Inferior parietal cortex (tissue), 1 donor: ENCODE measurements around the gene SLC2A5.
"Not testable (repeated sequence)": the region's sequence is repeated elsewhere in the genome, so short reads cannot be mapped to it uniquely, and the experiment has no call there.

Experiments used
- DNase-seq: peaks from one replicate; pipeline ENCODE4 v3.0.0-alpha.2; 2016; ENCODE audit errors: extremely low spot score

The SLC2A5 gene

DNA sequence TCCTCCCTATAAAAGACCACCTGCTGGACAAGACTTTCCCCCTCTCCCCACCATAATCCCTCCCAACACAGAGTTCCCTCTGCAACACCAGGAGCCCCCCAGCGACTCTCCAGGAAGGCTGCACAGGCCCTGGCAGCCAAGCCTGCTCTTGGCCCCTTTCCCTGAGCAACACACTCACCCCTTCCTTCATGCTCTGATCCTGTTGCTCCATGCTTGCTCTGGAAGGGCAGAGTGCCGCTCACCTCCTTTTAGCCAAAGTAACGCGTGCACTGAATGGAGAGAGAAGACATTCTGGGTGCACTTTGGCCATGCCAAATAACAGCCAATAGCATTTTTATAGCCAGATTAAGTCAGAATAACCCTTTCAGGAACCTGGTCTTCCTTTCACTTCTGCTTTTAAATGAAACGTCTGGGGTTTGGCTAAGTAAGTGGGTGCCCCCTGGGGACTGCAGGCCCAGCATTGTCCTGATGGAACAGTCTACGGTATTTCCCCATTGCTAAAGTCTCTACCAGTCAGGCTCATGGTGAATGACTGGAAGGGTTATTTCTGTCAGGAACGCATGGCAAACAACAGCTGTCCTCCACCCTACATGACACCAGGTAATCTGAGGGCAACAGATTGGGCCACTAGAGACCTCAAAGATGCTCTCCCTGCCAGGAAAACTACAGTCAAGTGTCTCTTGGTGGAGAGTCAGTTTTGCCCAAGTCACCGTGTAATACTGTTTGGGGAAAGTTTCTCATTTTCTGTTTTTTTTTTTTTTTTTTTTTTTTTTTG lies at the start of gene SLC2A5:
SLC2A5 (minus strand) TSS at position 310 of the 775 bp plus-strand sequence; CDS start at position 211, 99 bp downstream.
- DNase-seq, result peak; percentile 15

DNA sequence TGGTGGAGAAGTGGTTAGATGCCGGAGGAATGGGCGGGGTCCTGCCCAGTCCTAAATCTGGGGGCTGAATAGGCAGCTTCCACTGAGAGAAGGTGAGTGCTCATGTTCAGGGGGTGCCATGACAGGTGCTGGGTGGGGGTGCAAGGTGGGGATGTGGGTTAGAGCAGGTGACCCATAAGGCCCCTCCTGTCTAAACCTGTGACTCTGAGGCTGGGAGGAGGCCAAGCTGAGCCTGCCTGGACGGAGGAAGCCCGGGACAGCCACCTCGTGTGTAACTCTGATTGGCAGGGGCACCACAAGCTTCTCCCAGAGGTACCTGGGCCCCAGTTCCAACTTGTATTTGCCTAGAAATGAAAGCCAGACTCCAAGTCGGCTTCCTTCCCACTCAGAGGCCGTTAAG lies 48.8 kb upstream of the SLC2A5 start:
- DNase-seq, result no peak

- no peak for DNase-seq
Observed at GRCh38 chr1:9115351-9116205, 46.1 kb upstream of the SLC2A5 start.

GRCh38 chr1:9112961-9113880 lies 43.8 kb upstream of the SLC2A5 start:
- DNase-seq, result no peak

GRCh38 chr1:9111957-9112356 lies 42.5 kb upstream of the SLC2A5 start:
- no peak for DNase-seq

- no peak for DNase-seq
Observed at GRCh38 chr1:9111357-9111691, 41.9 kb upstream of the SLC2A5 start.

- DNase-seq, result peak; percentile 83
Observed at GRCh38 chr1:9110669-9111356, 41.4 kb upstream of the SLC2A5 start.

DNA sequence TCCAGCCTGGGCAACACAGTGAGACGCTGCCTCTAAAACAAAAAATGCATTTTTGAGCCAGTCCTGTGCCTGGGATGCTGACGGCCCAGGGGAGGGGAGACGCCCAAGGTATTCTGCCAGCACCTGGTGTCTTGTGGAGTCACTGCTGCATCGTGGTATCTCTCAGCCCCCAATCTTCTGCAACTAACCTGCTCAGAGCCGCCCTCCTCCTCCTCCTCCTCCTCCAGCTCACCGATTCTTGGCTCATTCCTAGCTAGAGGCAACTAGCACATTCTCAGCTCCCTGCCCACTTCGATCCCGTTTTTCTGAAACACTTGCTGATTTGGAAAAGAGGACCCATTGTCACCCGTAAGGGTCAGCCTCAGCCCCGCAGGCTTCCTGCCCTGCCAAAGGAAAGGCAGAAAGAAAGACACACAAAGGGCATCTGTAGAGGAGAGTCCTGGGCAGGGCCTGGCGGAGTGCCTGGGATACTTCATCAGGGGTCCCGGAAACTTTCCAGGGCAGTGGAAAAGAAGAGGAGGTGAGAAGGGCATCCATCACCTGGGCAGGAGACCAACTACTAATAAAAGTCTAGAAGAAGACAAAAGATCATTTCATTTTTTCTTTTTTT lies 38.7 kb upstream of the SLC2A5 start:
- no peak for DNase-seq

- no peak for DNase-seq
Observed at GRCh38 chr1:9107136-9107535, 37.7 kb upstream of the SLC2A5 start.

GRCh38 chr1:9106286-9106685 lies 36.9 kb upstream of the SLC2A5 start:
- no peak for DNase-seq

DNA sequence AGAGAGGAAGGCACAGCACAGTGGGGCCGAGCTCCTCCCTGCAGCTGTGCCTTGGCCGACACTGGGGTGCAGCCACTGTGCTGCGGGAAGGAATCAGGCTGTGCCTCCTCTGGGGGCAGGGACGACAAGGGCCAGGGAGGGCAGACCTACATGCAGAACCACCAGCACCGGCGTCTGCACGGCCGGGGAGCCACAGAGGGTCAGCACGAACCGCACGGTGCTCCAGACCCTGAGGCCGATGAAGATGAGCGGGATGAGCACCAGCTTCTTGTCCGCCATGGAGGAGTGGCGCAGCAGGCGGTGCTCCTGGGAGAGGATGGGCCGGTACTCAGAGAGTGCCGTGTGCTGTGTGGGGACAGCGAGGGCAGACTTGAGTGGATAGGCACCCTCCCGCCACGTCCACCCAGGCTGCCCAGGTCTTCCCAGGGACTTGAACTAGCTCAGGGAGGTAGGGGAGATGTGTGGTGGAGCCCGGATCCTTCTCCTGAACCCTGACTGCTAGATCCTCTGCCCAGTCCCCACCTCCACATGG lies 36.0 kb upstream of the SLC2A5 start:
- DNase-seq, result no peak

DNA sequence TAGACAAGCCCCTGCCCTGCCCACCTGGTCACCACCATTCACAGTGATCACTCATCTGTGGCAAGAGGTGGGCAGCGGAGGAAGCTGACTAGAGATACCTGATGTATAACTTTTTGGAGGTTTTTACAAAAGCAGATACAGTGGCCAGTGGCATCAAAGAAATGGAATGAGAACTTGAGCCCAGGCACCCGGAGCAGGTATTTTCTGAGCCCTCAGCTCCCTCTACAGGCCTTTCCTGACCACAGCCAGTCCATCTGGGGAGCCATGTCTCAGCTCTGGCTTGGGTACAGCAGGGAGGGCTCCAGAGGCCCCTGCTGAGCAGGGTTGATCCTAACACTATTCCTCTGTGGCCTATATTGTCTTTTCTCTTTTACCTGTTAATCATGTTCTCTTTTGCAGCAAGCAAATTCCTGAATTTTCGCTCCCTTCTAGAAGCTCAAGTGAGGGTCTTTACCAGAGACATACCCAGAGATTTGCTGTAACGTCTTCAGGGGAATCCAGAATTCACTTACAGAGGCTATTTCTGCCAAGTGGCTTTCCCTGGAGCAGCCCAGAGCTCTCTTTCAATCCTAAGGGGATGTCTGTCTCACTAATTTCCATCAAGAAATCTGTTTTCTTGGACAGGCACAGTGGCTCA lies 32.2 kb upstream of the SLC2A5 start:
- DNase-seq, result peak; percentile 46

DNA sequence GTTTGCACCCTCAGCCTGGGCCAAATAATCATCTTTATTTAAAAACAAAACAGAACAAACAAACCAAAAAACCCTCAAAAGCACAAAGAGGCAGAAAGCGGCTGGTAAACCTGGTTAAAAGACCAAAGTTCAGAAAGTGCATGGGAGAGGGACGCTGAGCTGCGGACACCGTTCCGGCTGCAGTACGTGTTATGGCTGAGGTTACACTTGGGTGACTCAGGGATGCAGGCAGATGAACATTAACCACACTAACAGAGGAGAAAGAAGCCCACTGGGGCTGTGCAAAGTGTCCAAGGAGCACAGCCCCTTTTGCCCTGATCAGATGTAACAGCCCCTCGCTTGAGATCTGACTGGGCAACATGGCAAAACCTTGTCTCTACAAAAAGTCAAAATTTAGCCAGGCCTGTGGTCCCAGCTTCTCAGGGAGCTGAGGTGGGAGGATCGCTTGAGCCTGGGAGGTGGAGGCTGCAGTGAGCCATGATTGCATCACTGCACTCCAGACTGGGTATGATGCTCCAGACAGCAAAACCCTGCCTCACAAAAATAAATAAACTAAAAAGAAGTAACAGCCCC lies 31.1 kb upstream of the SLC2A5 start:
- no peak for DNase-seq

GRCh38 chr1:9099555-9099954 lies 30.1 kb upstream of the SLC2A5 start:
- no peak for DNase-seq

GRCh38 chr1:9097947-9098705 lies 28.7 kb upstream of the SLC2A5 start:
- no peak for DNase-seq

DNA sequence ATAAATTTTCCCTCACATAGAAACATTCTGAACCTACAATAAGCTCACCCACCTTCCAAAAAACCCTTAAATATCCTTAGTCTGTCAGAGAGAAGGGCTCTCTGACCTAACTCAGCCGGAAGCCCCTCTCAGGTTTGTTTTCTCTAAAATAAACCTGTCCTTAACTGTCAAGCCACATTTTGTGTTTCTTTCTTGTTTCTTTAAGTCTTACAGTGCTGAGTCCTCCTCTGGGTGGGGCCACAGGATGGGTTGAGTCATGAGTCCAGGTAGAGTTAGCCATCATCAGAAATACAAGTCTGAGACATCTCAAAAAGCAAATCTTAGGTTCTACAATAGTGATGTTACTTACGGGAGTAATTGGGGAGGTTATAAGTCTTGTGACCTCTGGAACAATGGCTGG lies 26.4 kb upstream of the SLC2A5 start:
- DNase-seq, result no peak

DNA sequence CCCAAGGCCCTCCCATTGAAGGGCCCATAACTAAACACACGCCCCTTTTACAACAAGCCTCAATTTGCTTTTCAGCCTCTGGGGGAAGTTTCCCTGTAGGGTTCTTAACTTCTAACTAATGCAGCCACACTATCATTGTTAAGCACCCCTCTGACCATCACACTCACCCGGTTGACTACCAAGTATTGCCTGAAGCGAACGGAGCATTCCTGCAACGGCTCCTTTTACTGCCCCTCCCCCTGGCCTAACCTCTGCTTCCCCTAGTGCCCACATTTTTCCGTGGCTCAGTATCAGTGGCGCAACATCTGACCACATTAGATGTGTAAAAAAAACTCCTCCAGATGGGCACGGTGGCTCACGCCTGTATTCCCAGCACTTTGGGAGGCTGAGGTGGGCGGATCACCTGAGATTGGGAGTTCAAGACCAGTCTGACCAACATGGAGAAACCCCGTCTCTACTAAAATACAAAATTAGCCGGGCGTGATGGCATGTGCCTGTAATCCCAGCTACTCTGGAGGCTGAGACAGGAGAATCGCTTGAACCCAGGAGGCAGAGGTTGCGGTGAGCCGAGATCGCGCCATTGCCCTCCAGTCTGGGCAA lies 24.7 kb upstream of the SLC2A5 start:
- not testable (repeated sequence) for DNase-seq

DNA sequence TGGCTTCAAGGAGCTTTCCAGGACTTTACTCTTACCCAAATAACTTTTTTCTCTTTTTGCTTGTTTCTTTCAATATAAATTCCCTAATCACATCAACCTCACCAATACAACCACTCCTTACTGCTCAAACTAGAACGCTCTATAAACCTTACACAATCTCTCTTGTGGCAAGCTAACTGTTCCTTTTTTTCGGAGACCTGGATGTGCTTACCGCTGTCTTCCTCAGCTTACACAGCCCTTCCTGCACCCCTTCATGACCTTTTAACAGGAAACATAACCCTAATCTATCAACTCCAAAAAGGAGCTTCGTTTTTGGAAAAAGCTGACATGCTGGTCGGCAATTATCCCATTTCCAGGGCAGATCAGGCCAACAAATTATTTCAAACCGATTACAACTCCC lies 24.1 kb upstream of the SLC2A5 start:
- no peak for DNase-seq

GRCh38 chr1:9093091-9093490 lies 23.7 kb upstream of the SLC2A5 start:
- DNase-seq, result no peak
